HepG2 (cell line): ENCODE results near the gene SPINDOC. TPM values are rescaled to one million over a fixed set of nuclear protein-coding genes. Genes with fewer than 3 reads are reported as not detected.
A peak's percentile ranks its signal among the peaks of the same experiment; 100 is the strongest.

Experiments used
- ARID4A ChIP-seq: sonication (generic); formaldehyde crosslinking; IDR thresholded peaks from 2 replicates; pipeline ENCODE4 v1.5.0; 2020; ENCODE audit warnings: mild to moderate bottlenecking, missing genetic modification reagents, borderline replicate concordance
- FOXA1 ChIP-seq, 2 experiments: fragments of 450-650 bp in 1 of 2; sonication (generic) in 1 of 2; formaldehyde crosslinking in 1 of 2; IDR thresholded peaks; 2 replicates each; pipeline versions ENCODE4 v1.4.0 to v1.6.1; 2016 to 2020; ENCODE audit warnings: missing genetic modification reagents in 1 of 2
- HDAC6 ChIP-seq: fragments of 200-600 bp; sonication (generic); IDR thresholded peaks from 2 replicates; pipeline ENCODE4 v1.7.0; 2017; ENCODE audit warnings: mild to moderate bottlenecking, antibody characterized with exemption, low read length, low read depth
- KLF12 ChIP-seq: sonication (generic); formaldehyde crosslinking; IDR thresholded peaks from 2 replicates; pipeline ENCODE4 v1.4.0; 2020; ENCODE audit warnings: missing genetic modification reagents, borderline replicate concordance
- MTA1 ChIP-seq: sonication (generic); formaldehyde crosslinking; IDR thresholded peaks from 2 replicates; pipeline ENCODE4 v1.4.0; 2020; ENCODE audit warnings: missing genetic modification reagents, mild to moderate bottlenecking, borderline replicate concordance
- PAXIP1 ChIP-seq: sonication (generic); formaldehyde crosslinking; conservative IDR thresholded peaks from 2 replicates; pipeline ENCODE4 v1.4.0; 2020; ENCODE audit warnings: mild to moderate bottlenecking, missing genetic modification reagents, moderate library complexity
- RAD21 ChIP-seq: fragments of 450-650 bp; formaldehyde crosslinking; IDR thresholded peaks from 2 replicates; pipeline ENCODE4 v1.5.0; 2020; ENCODE audit warnings: mild to moderate bottlenecking
- RFX1 ChIP-seq: fragments of 450-650 bp; IDR thresholded peaks from 2 replicates; pipeline ENCODE4 v1.6.1; 2017
- RFX5 ChIP-seq: IDR thresholded peaks from 2 replicates; pipeline ENCODE4 v1.6.1; 2011; ENCODE audit warnings: low read depth, low read length, improper control_type of control experiment
- SAP130 ChIP-seq: IDR thresholded peaks from 2 replicates; pipeline ENCODE4 v1.6.1; 2016; ENCODE audit warnings: low read depth
- SMAD9 ChIP-seq: sonication (generic); formaldehyde crosslinking; IDR thresholded peaks from 2 replicates; pipeline ENCODE4 v1.5.1; 2020; ENCODE audit warnings: mild to moderate bottlenecking, missing genetic modification reagents
- SMC3 ChIP-seq: IDR thresholded peaks from 2 replicates; pipeline ENCODE4 v1.6.1; 2011; ENCODE audit warnings: low read length, improper control_type of control experiment
- SP2 ChIP-seq: sonication (generic); formaldehyde crosslinking; IDR thresholded peaks from 2 replicates; pipeline ENCODE4 v1.5.1; 2020; ENCODE audit warnings: mild to moderate bottlenecking, missing genetic modification reagents
- XRCC5 ChIP-seq: fragments of 200-400 bp; formaldehyde crosslinking; optimal IDR thresholded peaks from 2 replicates; pipeline ENCODE3; 2017; ENCODE audit warnings: mild to moderate bottlenecking, low read length
- ZNF205 ChIP-seq: IDR thresholded peaks from 2 replicates; pipeline ENCODE4 v1.6.1; 2018; ENCODE audit warnings: missing biosample characterization, missing genetic modification reagents
- ZNF543 ChIP-seq: sonication (generic); formaldehyde crosslinking; IDR thresholded peaks from 2 replicates; pipeline ENCODE4 v1.4.0; 2020; ENCODE audit warnings: mild to moderate bottlenecking, missing genetic modification reagents
- polyA plus RNA-seq, 8 experiments: library from polyadenylated mRNA; depleted of rRNA in 3 of 8; stranded (reverse) in 7 of 8; unstranded in 1 of 8; fragments of >200 nt; fragmentation: Illumina TruSeq in 4 of 8; extraction: Trizol in 4 of 8; gene quantifications; 2 replicates each; pipeline versions ENCODE4 v1.2.1 to v1.2.3, GENCODE V29; 2011 to 2016; ENCODE audit warnings: low read depth in 4 of 8, missing spikeins in 1 of 8, mixed read lengths in 1 of 8; ENCODE audit not compliant: insufficient read depth in 1 of 8
- total RNA-seq, 5 experiments: library from RNA; depleted of rRNA; stranded (reverse); fragments of >200 nt; fragmentation: Illumina TruSeq; extraction: Trizol; gene quantifications; 2 replicates each; pipeline ENCODE4 v1.2.3, GENCODE V29; 2016; ENCODE audit warnings: low read depth in 1 of 5
- TF ChIP-seq, protein P1 (sequence below): sonication (generic); formaldehyde crosslinking; IDR thresholded peaks from 2 replicates; pipeline ENCODE4 v1.5.1; 2020; ENCODE audit warnings: mild to moderate bottlenecking, moderate library complexity, missing genetic modification reagents
- TF ChIP-seq, protein P2 (sequence below): sonication (generic); IDR thresholded peaks from 2 replicates; pipeline ENCODE4 v1.6.1; 2016; ENCODE audit warnings: low read depth, borderline replicate concordance

Gene SPINDOC
- total and polyA plus RNA-seq, 2 of the 13 experiments (the other 11 are each of a cell fraction or from before 2014, with no cell fraction given) = 21.4 to 29.9 TPM

DNA sequence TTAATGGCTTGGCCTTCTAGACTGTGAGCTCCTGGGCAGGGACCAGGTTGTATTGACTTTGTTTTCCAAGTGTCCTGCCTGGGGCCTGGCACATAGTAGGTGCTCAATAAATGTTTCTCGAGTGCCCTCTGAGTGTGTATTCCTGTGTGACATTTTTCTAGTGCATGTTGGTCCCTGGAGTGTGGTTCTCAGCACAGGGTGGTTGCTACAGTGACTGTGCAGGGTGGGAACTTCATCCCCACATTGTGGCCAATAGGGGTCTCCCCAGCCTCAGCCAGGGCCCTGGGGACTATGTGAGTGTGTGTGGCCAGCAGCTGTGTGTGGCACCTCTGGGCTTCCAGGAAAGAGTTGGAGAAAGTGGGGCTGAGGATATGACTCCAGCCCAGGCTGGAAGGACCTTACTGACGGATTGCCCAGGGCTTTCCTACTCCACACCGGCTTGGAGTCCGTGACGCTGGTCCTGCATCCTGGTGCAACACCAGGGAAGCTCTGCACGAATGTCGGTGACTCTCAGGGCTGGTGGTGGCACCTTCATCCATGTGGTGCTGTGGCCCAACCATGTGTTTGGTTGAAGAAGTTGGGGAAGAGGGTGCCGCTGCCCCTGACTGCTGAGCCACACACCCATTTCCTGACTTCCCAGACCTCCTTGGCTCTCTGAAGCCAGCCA is 16.7 kb downstream of the SPINDOC start (continued):
- no peak for TF ChIP-seq ZNF543 (CRISPR knock-in tag)
- TF ChIP-seq, protein P1, sequence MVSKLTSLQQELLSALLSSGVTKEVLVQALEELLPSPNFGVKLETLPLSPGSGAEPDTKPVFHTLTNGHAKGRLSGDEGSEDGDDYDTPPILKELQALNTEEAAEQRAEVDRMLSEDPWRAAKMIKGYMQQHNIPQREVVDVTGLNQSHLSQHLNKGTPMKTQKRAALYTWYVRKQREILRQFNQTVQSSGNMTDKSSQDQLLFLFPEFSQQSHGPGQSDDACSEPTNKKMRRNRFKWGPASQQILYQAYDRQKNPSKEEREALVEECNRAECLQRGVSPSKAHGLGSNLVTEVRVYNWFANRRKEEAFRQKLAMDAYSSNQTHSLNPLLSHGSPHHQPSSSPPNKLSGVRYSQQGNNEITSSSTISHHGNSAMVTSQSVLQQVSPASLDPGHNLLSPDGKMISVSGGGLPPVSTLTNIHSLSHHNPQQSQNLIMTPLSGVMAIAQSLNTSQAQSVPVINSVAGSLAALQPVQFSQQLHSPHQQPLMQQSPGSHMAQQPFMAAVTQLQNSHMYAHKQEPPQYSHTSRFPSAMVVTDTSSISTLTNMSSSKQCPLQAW = peak; percentile 41; the same call in 1 of the 2 replicates
- no peak for TF ChIP-seq ZNF205 (CRISPR knock-in tag)
- peak; percentile 88 for TF ChIP-seq RFX5
- 0 out of 2 replicates have a peak, but pooled peaks have one; percentile 46 for TF ChIP-seq SMAD9 (CRISPR knock-in tag)
- TF ChIP-seq KLF12 = no peak
- TF ChIP-seq XRCC5 = peak; percentile 80
- peak; percentile 83 for TF ChIP-seq RAD21 (CRISPR knock-in tag)
- TF ChIP-seq SP2 (CRISPR knock-in tag) = no peak
- peak; percentile 31; the same call in 1 of the 2 replicates for TF ChIP-seq SAP130 (CRISPR knock-in tag)
- peak; percentile 30; the same call in 1 of the 2 replicates for TF ChIP-seq ARID4A (CRISPR knock-in tag)
- no peak for TF ChIP-seq PAXIP1 (CRISPR knock-in tag)
- TF ChIP-seq, protein P2, sequence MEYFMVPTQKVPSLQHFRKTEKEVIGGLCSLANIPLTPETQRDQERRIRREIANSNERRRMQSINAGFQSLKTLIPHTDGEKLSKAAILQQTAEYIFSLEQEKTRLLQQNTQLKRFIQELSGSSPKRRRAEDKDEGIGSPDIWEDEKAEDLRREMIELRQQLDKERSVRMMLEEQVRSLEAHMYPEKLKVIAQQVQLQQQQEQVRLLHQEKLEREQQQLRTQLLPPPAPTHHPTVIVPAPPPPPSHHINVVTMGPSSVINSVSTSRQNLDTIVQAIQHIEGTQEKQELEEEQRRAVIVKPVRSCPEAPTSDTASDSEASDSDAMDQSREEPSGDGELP = peak; percentile 43; the same call in 1 of the 2 replicates
- TF ChIP-seq HDAC6 = no peak
- TF ChIP-seq FOXA1 (IDR thresholded peaks at IDR 0.05) = no peak
- no peak for TF ChIP-seq FOXA1 (CRISPR knock-in tag; IDR thresholded peaks at IDR 0.05)
- TF ChIP-seq SMC3 = peak; percentile 62
- TF ChIP-seq MTA1 (CRISPR knock-in tag) = no peak
- TF ChIP-seq RFX1 = no peak
